Keratinocyte (primary cell): ENCODE data around the gene PCK1. TPM values are rescaled to one million over a fixed set of nuclear protein-coding genes. Genes with fewer than 3 reads are reported as not detected.

Experiments
- DNase-seq: peaks from one replicate; pipeline ENCODE4 v3.0.0-alpha.2; 2011; ENCODE audit warnings: low read depth, missing footprints, low spot score
- FAIRE-seq: peaks from 2 replicates; lab custom pipeline; 2011; peaks lifted over from hg19 to GRCh38; lab: Jason Lieb, UNC
- H2AFZ ChIP-seq: 2 replicates; pipeline ENCODE4 v1.6.0; 2012; ENCODE audit warnings: low read length, control low read depth, inconsistent platforms; ENCODE audit not compliant: control insufficient read depth
- H3K27ac ChIP-seq: 2 replicates; pipeline ENCODE4 v1.5.1; 2011; ENCODE audit warnings: low read length; ENCODE audit not compliant: control insufficient read depth, insufficient read depth
- H3K27me3 ChIP-seq: 3 replicates; pipeline ENCODE4 v1.6.0; 2011; ENCODE audit warnings: low read length; ENCODE audit not compliant: control insufficient read depth, insufficient read depth; ENCODE audit errors: extremely low read depth
- H3K36me3 ChIP-seq, 2 experiments: 2 replicates in 1 of 2; 3 replicates in 1 of 2; pipeline ENCODE4 v1.5.1; 2011; ENCODE audit warnings: low read length in 2 of 2, mild to moderate bottlenecking in 1 of 2; ENCODE audit not compliant: control insufficient read depth in 2 of 2, insufficient read depth in 2 of 2; ENCODE audit errors: extremely low read depth in 1 of 2
- H3K4me1 ChIP-seq: 3 replicates; pipeline ENCODE4 v1.5.1; 2011; ENCODE audit warnings: low read length; ENCODE audit not compliant: control insufficient read depth, insufficient read depth; ENCODE audit errors: extremely low read depth
- H3K4me2 ChIP-seq: 3 replicates; pipeline ENCODE4 v1.6.0; 2011; ENCODE audit warnings: low read depth, low read length; ENCODE audit not compliant: control insufficient read depth, insufficient read depth; ENCODE audit errors: extremely low read depth
- H3K4me3 ChIP-seq, 3 experiments: fragments of 200-600 bp in 1 of 3; sonication (generic) in 1 of 3; 2 replicates in 2 of 3; 3 replicates in 1 of 3; pipeline ENCODE4 v1.5.1; 2011 to 2016; ENCODE audit warnings: low read length in 3 of 3, mild to moderate bottlenecking in 3 of 3, control low read depth in 2 of 3, inconsistent platforms in 1 of 3, low read depth in 1 of 3, mixed read lengths in 1 of 3, mixed run types in 1 of 3, moderate library complexity in 1 of 3; ENCODE audit not compliant: control insufficient read depth in 2 of 3, insufficient read depth in 2 of 3; ENCODE audit errors: extremely low read depth in 1 of 3
- H3K79me2 ChIP-seq: 2 replicates; pipeline ENCODE4 v1.6.0; 2012; ENCODE audit warnings: low read length; ENCODE audit not compliant: control insufficient read depth, insufficient read depth
- H3K9ac ChIP-seq: 3 replicates; pipeline ENCODE4 v1.6.0; 2011; ENCODE audit warnings: low read length; ENCODE audit not compliant: control insufficient read depth, insufficient read depth; ENCODE audit errors: extremely low read depth
- H3K9me1 ChIP-seq: 3 replicates; pipeline ENCODE4 v1.6.0; 2011; ENCODE audit warnings: low read length; ENCODE audit not compliant: control insufficient read depth, insufficient read depth; ENCODE audit errors: extremely low read depth
- H3K9me3 ChIP-seq: 2 replicates; pipeline ENCODE4 v1.5.1; 2012; ENCODE audit warnings: low read depth, low read length; ENCODE audit not compliant: control insufficient read depth
- H4K20me1 ChIP-seq: 3 replicates; pipeline ENCODE4 v1.6.0; 2011; ENCODE audit warnings: low read length; ENCODE audit not compliant: control insufficient read depth, insufficient read depth; ENCODE audit errors: extremely low read depth
- CTCF ChIP-seq, 3 experiments: IDR thresholded peaks in 1 of 3; conservative IDR thresholded peaks in 1 of 3; optimal IDR thresholded peaks in 1 of 3; 2 replicates in 2 of 3; 3 replicates in 1 of 3; pipeline versions ENCODE3 to v1.5.1; 2011; ENCODE audit warnings: low read length in 3 of 3, mild to moderate bottlenecking in 3 of 3, moderate library complexity in 2 of 3, control low read depth in 1 of 3, inconsistent platforms in 1 of 3; ENCODE audit not compliant: insufficient read depth in 2 of 3; ENCODE audit errors: extremely low read depth in 1 of 3
- EZH2 ChIP-seq: IDR thresholded peaks from one replicate; pipeline ENCODE4 v1.6.1; 2012; ENCODE audit warnings: inconsistent platforms, mild to moderate bottlenecking, low read length, moderate library complexity
- dilution Hi-C: fragments of 300-500 bp; cut with MboI; formaldehyde crosslinking; loops from one replicate; pipeline ENCODE4 v1.7.0; 2020; ENCODE audit warnings: low sequenced_read_pairs; ENCODE audit not compliant: extremely low pct_ligation_motif_present
- polyA plus RNA-seq, 5 experiments: library from polyadenylated mRNA; depleted of rRNA in 3 of 5; stranded (reverse) in 3 of 5; stranded (forward) in 1 of 5; unstranded in 1 of 5; fragments of >200 nt; gene quantifications; 1 replicate in 1 of 5; 2 replicates in 3 of 5; 3 replicates in 1 of 5; pipeline versions ENCODE4 v1.2.1 to v1.2.3, GENCODE V29; 2011 to 2012; ENCODE audit warnings: missing spikeins in 2 of 5, low read depth in 1 of 5, low replicate concordance in 1 of 5

Gene PCK1
- polyA plus RNA-seq, 1 donor (not counting 4 experiments of a cell fraction or from before 2014, with no cell fraction given): not detected

GRCh38 chr20:57617079-57617795, 56.3 kb downstream of the PCK1 start:
- no peak for DNase-seq
- no peak overlapping the region for H3K27ac ChIP-seq
- H3K27me3 ChIP-seq: peaks cover 35% of the 10 kb centered on the region
- no peaks in the 10 kb centered on the region for H3K79me2 ChIP-seq
- no peak overlapping the region for H2AFZ ChIP-seq
- TF ChIP-seq EZH2 (no peak), CTCF (optimal IDR thresholded peaks at IDR 0.05 in 1 of 3, IDR thresholded peaks at IDR 0.05 in 1 of 3, conservative IDR thresholded peaks at IDR 0.05 in 1 of 3; ENCODE audit: extremely low read depth in 1 of 3, insufficient read depth in 2 of 3, low read length in 3 of 3) (no peak)
- FAIRE-seq: no peak
- H3K9me1 ChIP-seq: no peaks in the 10 kb centered on the region
- H3K36me3 ChIP-seq: no peaks in the 10 kb centered on the region
- H3K9ac ChIP-seq: no peak overlapping the region
- dilution Hi-C loops: loop anchor here (25.0 kb wide), 1 partner anchor 570 kb away; no protein-coding TSS in a partner anchor
- H3K4me3 ChIP-seq: no peak overlapping the region
- peaks cover 22% of the 10 kb centered on the region for H3K4me1 ChIP-seq
- no peak overlapping the region for H3K4me2 ChIP-seq
- H3K9me3 ChIP-seq: no peaks in the 10 kb centered on the region
- H4K20me1 ChIP-seq: peaks cover 4% of the 10 kb centered on the region

Other genes starting within 250 kb of the PCK1 start
- not detected in 3 replicates for gene SPO11, start 231.3 kb upstream of the PCK1 start, polyA plus RNA-seq
- 18.7 to 57.4 TPM (median 32.4 TPM) in 3 replicates for gene RAE1, start 209.9 kb upstream of the PCK1 start, polyA plus RNA-seq
- gene RBM38, start 169.7 kb upstream of the PCK1 start, polyA plus RNA-seq: 5.1 to 6.7 TPM (median 5.7 TPM) in 3 replicates
- not detected in 3 replicates for gene CTCFL, start 36.0 kb upstream of the PCK1 start, polyA plus RNA-seq
- 0.08 TPM in 1 of 3 replicates, not detected in the others for gene ZBP1, start 59.3 kb downstream of the PCK1 start, polyA plus RNA-seq
- 29.0 to 84.0 TPM (median 50.7 TPM) in 3 replicates for gene PMEPA1, start 148.9 kb downstream of the PCK1 start, polyA plus RNA-seq